DND-41 (cell line): Measurements from ENCODE around the gene VANGL1.

ENCODE experiments used
- EZH2 ChIP-seq: IDR thresholded peaks from 3 replicates; pipeline ENCODE4 v1.6.1; 2012; ENCODE audit warnings: borderline replicate concordance, low read depth, mild to moderate bottlenecking, moderate library complexity, low read length, inconsistent platforms; ENCODE audit not compliant: severe bottlenecking
- TF ChIP-seq, protein P1 (sequence below): IDR thresholded peaks from 2 replicates; pipeline ENCODE4 v1.5.1; 2012; ENCODE audit warnings: borderline replicate concordance, low read length, moderate library complexity, mild to moderate bottlenecking; ENCODE audit not compliant: poor library complexity, severe bottlenecking; ENCODE audit errors: extremely low read depth

DNA sequence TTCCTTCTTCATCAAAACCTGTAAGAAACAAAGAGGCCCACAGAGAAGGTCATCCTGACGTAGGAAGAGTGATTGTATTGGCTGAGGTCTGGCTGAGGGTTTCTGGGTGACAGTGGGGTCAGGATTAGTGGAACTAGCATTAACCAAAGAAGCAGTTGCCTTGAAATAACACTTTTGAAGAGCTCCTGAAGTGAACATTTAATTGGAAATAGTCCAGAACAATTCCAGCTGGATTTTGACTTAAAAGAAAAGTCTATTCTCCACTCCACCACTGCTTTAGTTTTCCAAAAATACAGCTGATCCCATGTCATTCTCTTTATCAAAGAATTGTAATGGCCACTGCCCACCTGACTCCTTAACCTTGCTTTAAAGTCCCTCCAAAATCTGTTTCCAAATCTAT, 99.0 kb downstream of the VANGL1 start:
- TF ChIP-seq, protein P1, sequence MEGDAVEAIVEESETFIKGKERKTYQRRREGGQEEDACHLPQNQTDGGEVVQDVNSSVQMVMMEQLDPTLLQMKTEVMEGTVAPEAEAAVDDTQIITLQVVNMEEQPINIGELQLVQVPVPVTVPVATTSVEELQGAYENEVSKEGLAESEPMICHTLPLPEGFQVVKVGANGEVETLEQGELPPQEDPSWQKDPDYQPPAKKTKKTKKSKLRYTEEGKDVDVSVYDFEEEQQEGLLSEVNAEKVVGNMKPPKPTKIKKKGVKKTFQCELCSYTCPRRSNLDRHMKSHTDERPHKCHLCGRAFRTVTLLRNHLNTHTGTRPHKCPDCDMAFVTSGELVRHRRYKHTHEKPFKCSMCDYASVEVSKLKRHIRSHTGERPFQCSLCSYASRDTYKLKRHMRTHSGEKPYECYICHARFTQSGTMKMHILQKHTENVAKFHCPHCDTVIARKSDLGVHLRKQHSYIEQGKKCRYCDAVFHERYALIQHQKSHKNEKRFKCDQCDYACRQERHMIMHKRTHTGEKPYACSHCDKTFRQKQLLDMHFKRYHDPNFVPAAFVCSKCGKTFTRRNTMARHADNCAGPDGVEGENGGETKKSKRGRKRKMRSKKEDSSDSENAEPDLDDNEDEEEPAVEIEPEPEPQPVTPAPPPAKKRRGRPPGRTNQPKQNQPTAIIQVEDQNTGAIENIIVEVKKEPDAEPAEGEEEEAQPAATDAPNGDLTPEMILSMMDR: no peak
- TF ChIP-seq EZH2: no peak
